Endodermal cell (in vitro differentiated cells): Measurements from ENCODE around the gene S100A2. TPM values are rescaled to one million over a fixed set of nuclear protein-coding genes. Genes with fewer than 3 reads are reported as not detected.

Experiments used
- DNase-seq: peaks from one replicate; pipeline ENCODE4 v3.0.0-alpha.2; 2017
- H3K27ac ChIP-seq: 2 replicates; pipeline ENCODE4 v1.5.1; 2013; ENCODE audit warnings: mild to moderate bottlenecking, low read depth, low read length, moderate library complexity
- H3K27me3 ChIP-seq: 2 replicates; pipeline ENCODE4 v1.6.1; 2013; ENCODE audit warnings: mild to moderate bottlenecking, low read length, moderate library complexity; ENCODE audit not compliant: insufficient read depth, control insufficient read depth, poor library complexity, severe bottlenecking
- H3K36me3 ChIP-seq: 2 replicates; pipeline ENCODE4 v1.7.0; 2013; ENCODE audit warnings: mild to moderate bottlenecking, low read length, moderate library complexity; ENCODE audit not compliant: control insufficient read depth, insufficient read depth
- H3K4me1 ChIP-seq: one replicate; pipeline ENCODE4 v1.7.0; 2013; ENCODE audit warnings: low read length; ENCODE audit not compliant: control insufficient read depth, insufficient read depth
- H3K4me3 ChIP-seq: 2 replicates; pipeline ENCODE4 v1.5.1; 2013; ENCODE audit warnings: mild to moderate bottlenecking, low read length, moderate library complexity
- H3K9ac ChIP-seq: 2 replicates; pipeline ENCODE4 v1.6.1; 2013; ENCODE audit warnings: mild to moderate bottlenecking, low read length, moderate library complexity; ENCODE audit not compliant: poor library complexity, severe bottlenecking; ENCODE audit errors: extremely low read depth
- H3K9me3 ChIP-seq: 2 replicates; pipeline ENCODE4 v1.6.1; 2013; ENCODE audit warnings: mild to moderate bottlenecking, low read length, moderate library complexity; ENCODE audit not compliant: control insufficient read depth
- H3K27ac Mint-ChIP-seq: 2 replicates; pipeline ENCODE4 v1.8.0; 2020; ENCODE audit warnings: mixed read lengths
- H3K27me3 Mint-ChIP-seq: 2 replicates; pipeline ENCODE4 v1.8.0; 2021; ENCODE audit warnings: mild to moderate bottlenecking, mixed read lengths; ENCODE audit not compliant: insufficient read depth
- H3K36me3 Mint-ChIP-seq: 2 replicates; pipeline ENCODE4 v1.8.0; 2020; ENCODE audit warnings: low read depth, mixed read lengths
- H3K4me1 Mint-ChIP-seq: 2 replicates; pipeline ENCODE4 v1.8.0; 2020; ENCODE audit warnings: mixed read lengths
- H3K4me3 Mint-ChIP-seq: 2 replicates; pipeline ENCODE4 v1.8.0; 2020; ENCODE audit warnings: mild to moderate bottlenecking, moderate library complexity, mixed read lengths
- H3K9me3 Mint-ChIP-seq: 2 replicates; pipeline ENCODE4 v1.8.0; 2020; ENCODE audit warnings: mild to moderate bottlenecking, mixed read lengths
- CTCF ChIP-seq: fragments of 200-600 bp; sonication (generic); conservative IDR thresholded peaks from 2 replicates; pipeline ENCODE4 v1.5.0; 2021; ENCODE audit warnings: antibody characterized with exemption, mild to moderate bottlenecking
- WGBS, 2 experiments: methylation state at CpG; one replicate each; pipeline versions ENCODE4 v1.1.5 to v1.1.7; 2013; ENCODE audit warnings: missing lambda C conversion rate in 2 of 2, mixed read lengths in 1 of 2; ENCODE audit not compliant: insufficient coverage in 1 of 2, insufficient read length in 1 of 2; 5-methylcytosine and 5-hydroxymethylcytosine counted together
- total RNA-seq, 2 donors: library from RNA; stranded (reverse); fragmentation: NEBNext Ultra II Directional in 1 of 2; extraction: Animal tissue kit (Norgen Biotek cat#: 25700) in 1 of 2; gene quantifications; 2 replicates in 1 of 2; 3 replicates in 1 of 2; pipeline ENCODE4 v1.2.1, GENCODE V29; 2021

The S100A2 gene
- total RNA-seq, 2 donors from 2014 or later: 0.92 to 3.1 TPM

GRCh38 chr1:153541641-153542590 lies 23.7 kb downstream of the S100A2 start:
- Mint-ChIP-seq H3K9me3 (no peaks in the 10 kb centered on the region), H3K27ac (no peak overlapping the region), H3K36me3 (no peaks in the 10 kb centered on the region), H3K27me3 (peaks cover 6% of the 10 kb centered on the region), H3K4me1 (peaks cover 21% of the 10 kb centered on the region), H3K4me3 (no peak overlapping the region)
- DNase-seq: no peak
- H3K27ac ChIP-seq: no peak overlapping the region
- no peak overlapping the region for H3K4me3 ChIP-seq
- H3K9ac ChIP-seq: no peak overlapping the region
- WGBS, 2 experiments: 92 to 98% methylated on average over 7 to 12 of the region's 13 CpGs
- no peak for TF ChIP-seq CTCF
- H3K36me3 ChIP-seq: no peaks in the 10 kb centered on the region
- H3K4me1 ChIP-seq: peaks cover 12% of the 10 kb centered on the region
- H3K9me3 ChIP-seq: no peaks in the 10 kb centered on the region
- H3K27me3 ChIP-seq: peaks cover under 1% of the 10 kb centered on the region

- Histone ChIP-seq H3K4me1 (peaks cover 12% of the 10 kb centered on the region), H3K4me3 (no peak within 1 kb of the TSS), H3K36me3 (no peaks in the 10 kb centered on the region), H3K27me3 (peaks cover 9% of the 10 kb centered on the region), H3K9me3 (no peaks in the 10 kb centered on the region), H3K9ac (no peak within 1 kb of the TSS), H3K27ac (no peak within 1 kb of the TSS)
- Mint-ChIP-seq H3K36me3 (no peaks in the 10 kb centered on the region), H3K4me3 (no peak within 1 kb of the TSS), H3K27me3 (peaks cover 15% of the 10 kb centered on the region), H3K4me1 (peaks cover 28% of the 10 kb centered on the region), H3K27ac (no peak within 1 kb of the TSS), H3K9me3 (no peaks in the 10 kb centered on the region)
- DNase-seq: no peak
- 91 to 93% methylated on average over 5 to 11 of the region's 11 CpGs for WGBS, 2 experiments
- TF ChIP-seq CTCF: no peak
Observed at GRCh38 chr1:153540394-153541361, 25.0 kb downstream of the S100A2 start, which contains the start of gene S100A5. Gene S100A5, minus strand, starts transcription at chr1:153540934. Its CDS starts 743 bp downstream, at chr1:153540191.

- Histone ChIP-seq H3K27ac (no peak overlapping the region), H3K4me1 (peaks cover 3% of the 10 kb centered on the region), H3K36me3 (no peaks in the 10 kb centered on the region), H3K27me3 (peaks cover 9% of the 10 kb centered on the region), H3K4me3 (no peak overlapping the region), H3K9ac (no peak overlapping the region), H3K9me3 (no peaks in the 10 kb centered on the region)
- no peak for TF ChIP-seq CTCF
- no peak for DNase-seq
- Mint-ChIP-seq H3K4me1 (peaks cover 17% of the 10 kb centered on the region), H3K36me3 (no peaks in the 10 kb centered on the region), H3K27me3 (peaks cover 21% of the 10 kb centered on the region), H3K27ac (no peak overlapping the region), H3K4me3 (no peak overlapping the region), H3K9me3 (no peaks in the 10 kb centered on the region)
- WGBS, 2 experiments: 88 to 91% methylated on average over 1 to 3 of the region's 4 CpGs
Observed at GRCh38 chr1:153539395-153540093, 26.1 kb downstream of the S100A2 start.
